Subcutaneous abdominal adipose tissue (tissue), 5 donors: Measurements from ENCODE around the gene SLC28A1.

ENCODE experiments used
- H3K27ac ChIP-seq: one replicate; pipeline ENCODE4 v1.7.0; 2013; ENCODE audit warnings: low read depth, mild to moderate bottlenecking, inconsistent platforms, low read length, moderate library complexity
- H3K27me3 ChIP-seq, 5 donors: one replicate each; pipeline ENCODE4 v1.7.0; 2013; ENCODE audit warnings: low read length in 5 of 5, inconsistent platforms in 1 of 5; ENCODE audit not compliant: control insufficient read depth in 5 of 5, insufficient read depth in 4 of 5
- H3K36me3 ChIP-seq, 5 donors: one replicate each; pipeline ENCODE4 v1.7.0; 2013; ENCODE audit warnings: low read length in 5 of 5; ENCODE audit not compliant: control insufficient read depth in 5 of 5, insufficient read depth in 5 of 5
- H3K4me1 ChIP-seq, 5 donors: one replicate each; pipeline ENCODE4 v1.7.0; 2013; ENCODE audit warnings: low read length in 5 of 5, mild to moderate bottlenecking in 3 of 5, moderate library complexity in 1 of 5; ENCODE audit not compliant: control insufficient read depth in 5 of 5, insufficient read depth in 5 of 5
- H3K4me3 ChIP-seq, 5 donors: one replicate each; pipeline ENCODE4 v1.7.0; 2013; ENCODE audit warnings: low read length in 5 of 5, low read depth in 1 of 5
- H3K9ac ChIP-seq, 5 donors: one replicate each; pipeline ENCODE4 v1.7.0; 2013; ENCODE audit warnings: low read length in 5 of 5, mild to moderate bottlenecking in 4 of 5, moderate library complexity in 3 of 5
- H3K9me3 ChIP-seq, 5 donors: one replicate each; pipeline ENCODE4 v1.7.0; 2013; ENCODE audit warnings: low read length in 5 of 5; ENCODE audit not compliant: control insufficient read depth in 5 of 5
- donor health status: healthy.
- donor health status: healthy.
- donor health status: healthy.
- donor health status: healthy.
- donor health status: healthy.

SLC28A1 gene

GRCh38 chr15:84976746-84977345 is 92.4 kb downstream of the SLC28A1 start:
- Histone ChIP-seq H3K4me3 (no peak overlapping the region), H3K4me1 (peaks cover 1 to 23% (median 16%) of the 10 kb centered on the region in 5 donors), H3K27me3 (no peaks in the 10 kb centered on the region), H3K36me3 (no peaks in the 10 kb centered on the region), H3K27ac (no peak overlapping the region), H3K9me3 (no peaks in the 10 kb centered on the region), H3K9ac (no peak overlapping the region)

GRCh38 chr15:84979651-84980050 is 95.2 kb downstream of the SLC28A1 start:
- H3K4me1 ChIP-seq, result peaks cover 3 to 44% (median 31%) of the 10 kb centered on the region in 5 donors
- H3K27me3 ChIP-seq, result no peaks in the 10 kb centered on the region
- peak overlapping the region; percentile 80 for H3K27ac ChIP-seq
- no peaks in the 10 kb centered on the region for H3K9me3 ChIP-seq
- H3K36me3 ChIP-seq, result no peaks in the 10 kb centered on the region
- peak overlapping the region; percentile 2 to 95 (median 90) for H3K4me3 ChIP-seq
- peak overlapping the region in 1 of 5 donors; percentile 27 for H3K9ac ChIP-seq

GRCh38 chr15:84980196-84981053 is 96.0 kb downstream of the SLC28A1 start:
- Histone ChIP-seq H3K27me3 (no peaks in the 10 kb centered on the region), H3K4me3 (peak overlapping the region; percentile 71 to 95 (median 90)), H3K4me1 (peaks cover 3 to 46% (median 35%) of the 10 kb centered on the region in 5 donors), H3K27ac (peak overlapping the region; percentile 80), H3K36me3 (no peaks in the 10 kb centered on the region), H3K9ac (peak overlapping the region in 4 of 5 donors; percentile 75 to 92 (median 84)), H3K9me3 (no peaks in the 10 kb centered on the region)

- Histone ChIP-seq H3K9ac (peak overlapping the region in 4 of 5 donors; percentile 75 to 92 (median 84)), H3K4me3 (peak overlapping the region; percentile 71 to 95 (median 90)), H3K9me3 (no peaks in the 10 kb centered on the region), H3K4me1 (peaks cover 3 to 47% (median 42%) of the 10 kb centered on the region in 5 donors), H3K27me3 (no peaks in the 10 kb centered on the region), H3K36me3 (no peaks in the 10 kb centered on the region), H3K27ac (peak overlapping the region; percentile 80)
Observed at GRCh38 chr15:84981054-84981710, 96.7 kb downstream of the SLC28A1 start.

- Histone ChIP-seq H3K9ac (peak within 1 kb of the TSS; percentile 51 to 92 (median 84)), H3K27ac (peak within 1 kb of the TSS; percentile 80), H3K36me3 (no peaks in the 10 kb centered on the region), H3K4me3 (peak within 1 kb of the TSS; percentile 72 to 95 (median 90)), H3K9me3 (no peaks in the 10 kb centered on the region), H3K27me3 (no peaks in the 10 kb centered on the region), H3K4me1 (peaks cover 3 to 53% (median 42%) of the 10 kb centered on the region in 5 donors)
Observed at GRCh38 chr15:84981711-84982300, 97.3 kb downstream of the SLC28A1 start, which contains the start of gene PDE8A. Gene PDE8A, plus strand, starts transcription at chr15:84981856. Its CDS starts 307 bp downstream, at chr15:84982163.

- H3K9ac ChIP-seq, result peak overlapping the region; percentile 17 to 84 (median 82)
- no peaks in the 10 kb centered on the region for H3K36me3 ChIP-seq
- H3K27ac ChIP-seq, result peak overlapping the region; percentile 80
- no peaks in the 10 kb centered on the region for H3K27me3 ChIP-seq
- H3K4me3 ChIP-seq, result peak overlapping the region; percentile 72 to 95 (median 90)
- H3K9me3 ChIP-seq, result no peaks in the 10 kb centered on the region
- peaks cover 3 to 58% (median 46%) of the 10 kb centered on the region in 5 donors for H3K4me1 ChIP-seq
Observed at GRCh38 chr15:84982301-84982920, 97.9 kb downstream of the SLC28A1 start.

GRCh38 chr15:84983294-84983693 is 98.8 kb downstream of the SLC28A1 start:
- Histone ChIP-seq H3K27me3 (no peaks in the 10 kb centered on the region), H3K4me3 (peak overlapping the region; percentile 72 to 95 (median 90)), H3K27ac (peak overlapping the region; percentile 80)

GRCh38 chr15:84983711-84984110 is 99.2 kb downstream of the SLC28A1 start:
- H3K9me3 ChIP-seq, result no peaks in the 10 kb centered on the region
- H3K36me3 ChIP-seq, result no peaks in the 10 kb centered on the region
- H3K9ac ChIP-seq, result peak overlapping the region; percentile 25 to 84 (median 79)
- peak overlapping the region; percentile 72 to 95 (median 90) for H3K4me3 ChIP-seq
- peak overlapping the region; percentile 80 for H3K27ac ChIP-seq
- peaks cover 5 to 68% (median 57%) of the 10 kb centered on the region in 5 donors for H3K4me1 ChIP-seq
- H3K27me3 ChIP-seq, result no peaks in the 10 kb centered on the region

More at GRCh38 chr15:84983294-84983693, 98.8 kb downstream of the SLC28A1 start:
- no peaks in the 10 kb centered on the region for H3K36me3 ChIP-seq
- H3K9me3 ChIP-seq, result no peaks in the 10 kb centered on the region
- peak overlapping the region; percentile 25 to 84 (median 79) for H3K9ac ChIP-seq
- H3K4me1 ChIP-seq, result peaks cover 3 to 64% (median 54%) of the 10 kb centered on the region in 5 donors

GRCh38 chr15:84985158-84985557 is 100.7 kb downstream of the SLC28A1 start:
- no peaks in the 10 kb centered on the region for H3K27me3 ChIP-seq
- peaks cover 5 to 68% (median 52%) of the 10 kb centered on the region in 5 donors for H3K4me1 ChIP-seq
- no peak overlapping the region for H3K4me3 ChIP-seq
- no peak overlapping the region for H3K9ac ChIP-seq
- H3K36me3 ChIP-seq, result no peaks in the 10 kb centered on the region
- H3K9me3 ChIP-seq, result no peaks in the 10 kb centered on the region
- H3K27ac ChIP-seq, result peak overlapping the region; percentile 39
